Fibroblast of lung (primary cell): ENCODE data around the gene TSHZ1. TPM values are rescaled to one million over a fixed set of nuclear protein-coding genes. Genes with fewer than 3 reads are reported as not detected.

Experiments
- DNase-seq, 2 donors: peaks; one replicate each; pipeline versions ENCODE4 v3.0.0 to v3.0.0-alpha.2; 2010; ENCODE audit warnings: low read depth in 2 of 2
- H2AFZ ChIP-seq: 2 replicates; pipeline ENCODE4 v1.5.1; 2012; ENCODE audit warnings: low read length, control low read depth, inconsistent platforms
- H3K27ac ChIP-seq: 2 replicates; pipeline ENCODE4 v1.5.1; 2011; ENCODE audit warnings: low read length, control low read depth; ENCODE audit not compliant: insufficient read depth
- H3K27me3 ChIP-seq: 2 replicates; pipeline ENCODE4 v1.5.1; 2011; ENCODE audit warnings: mild to moderate bottlenecking, low read length; ENCODE audit not compliant: control insufficient read depth, insufficient read depth
- H3K36me3 ChIP-seq: 2 replicates; pipeline ENCODE4 v1.5.1; 2011; ENCODE audit warnings: low read length; ENCODE audit not compliant: control insufficient read depth, insufficient read depth
- H3K4me1 ChIP-seq: 2 replicates; pipeline ENCODE4 v1.5.1; 2011; ENCODE audit warnings: low read length; ENCODE audit not compliant: control insufficient read depth, insufficient read depth; ENCODE audit errors: extremely low read depth
- H3K4me2 ChIP-seq: 2 replicates; pipeline ENCODE4 v1.5.1; 2011; ENCODE audit warnings: low read length, control low read depth; ENCODE audit not compliant: insufficient read depth; ENCODE audit errors: extremely low read depth
- H3K4me3 ChIP-seq, 4 experiments: fragments of 200-600 bp in 1 of 4; sonication (generic) in 1 of 4; replicated peaks in 1 of 4; 2 replicates each; pipeline ENCODE4 v1.5.1; 2011 to 2016; ENCODE audit warnings: low read length in 4 of 4, low read depth in 3 of 4, mild to moderate bottlenecking in 3 of 4, control low read depth in 2 of 4, inconsistent platforms in 1 of 4, mixed read lengths in 1 of 4; ENCODE audit not compliant: insufficient read depth in 1 of 4; ENCODE audit errors: control extremely low read depth in 1 of 4
- H3K79me2 ChIP-seq: 2 replicates; pipeline ENCODE4 v1.5.1; 2012; ENCODE audit warnings: mild to moderate bottlenecking, low read length, inconsistent platforms; ENCODE audit not compliant: control insufficient read depth, insufficient read depth
- H3K9ac ChIP-seq: 2 replicates; pipeline ENCODE4 v1.5.1; 2011; ENCODE audit warnings: mild to moderate bottlenecking, low read length, control low read depth; ENCODE audit not compliant: insufficient read depth
- H3K9me3 ChIP-seq: 2 replicates; pipeline ENCODE4 v1.5.1; 2012; ENCODE audit warnings: low read depth, low read length; ENCODE audit not compliant: control insufficient read depth, insufficient read depth
- H4K20me1 ChIP-seq: 2 replicates; pipeline ENCODE4 v1.5.1; 2011; ENCODE audit warnings: low read length; ENCODE audit not compliant: control insufficient read depth, insufficient read depth; ENCODE audit errors: extremely low read depth
- EZH2 ChIP-seq: IDR thresholded peaks from 2 replicates; pipeline ENCODE4 v1.5.1; 2012; ENCODE audit warnings: low read length, control low read depth, mild to moderate bottlenecking; ENCODE audit errors: missing control alignments
- polyA plus RNA-seq, 2 donors: library from polyadenylated mRNA; depleted of rRNA in 1 of 2; stranded (reverse) in 1 of 2; unstranded in 1 of 2; fragments of >200 nt; gene quantifications; 2 replicates each; pipeline ENCODE4 v1.2.1, GENCODE V29; 2011 to 2012; ENCODE audit warnings: missing spikeins in 1 of 2
- total RNA-seq: library from RNA; depleted of rRNA; stranded (reverse); fragments of >200 nt; gene quantifications from 2 replicates; pipeline ENCODE4 v1.2.1, GENCODE V29; 2014
- TF ChIP-seq, protein P1 (sequence below), 2 donors: IDR thresholded peaks in 1 of 2; conservative IDR thresholded peaks in 1 of 2; 1 replicate in 1 of 2; 2 replicates in 1 of 2; pipeline ENCODE4 v1.5.1; 2011 to 2012; ENCODE audit warnings: low read length in 2 of 2, control low read depth in 1 of 2, inconsistent platforms in 1 of 2, low read depth in 1 of 2, mild to moderate bottlenecking in 1 of 2

Gene TSHZ1
- total and polyA plus RNA-seq, 2 donors (not counting 1 experiment from before 2014, with no cell fraction given), result 4.3 TPM

DNA sequence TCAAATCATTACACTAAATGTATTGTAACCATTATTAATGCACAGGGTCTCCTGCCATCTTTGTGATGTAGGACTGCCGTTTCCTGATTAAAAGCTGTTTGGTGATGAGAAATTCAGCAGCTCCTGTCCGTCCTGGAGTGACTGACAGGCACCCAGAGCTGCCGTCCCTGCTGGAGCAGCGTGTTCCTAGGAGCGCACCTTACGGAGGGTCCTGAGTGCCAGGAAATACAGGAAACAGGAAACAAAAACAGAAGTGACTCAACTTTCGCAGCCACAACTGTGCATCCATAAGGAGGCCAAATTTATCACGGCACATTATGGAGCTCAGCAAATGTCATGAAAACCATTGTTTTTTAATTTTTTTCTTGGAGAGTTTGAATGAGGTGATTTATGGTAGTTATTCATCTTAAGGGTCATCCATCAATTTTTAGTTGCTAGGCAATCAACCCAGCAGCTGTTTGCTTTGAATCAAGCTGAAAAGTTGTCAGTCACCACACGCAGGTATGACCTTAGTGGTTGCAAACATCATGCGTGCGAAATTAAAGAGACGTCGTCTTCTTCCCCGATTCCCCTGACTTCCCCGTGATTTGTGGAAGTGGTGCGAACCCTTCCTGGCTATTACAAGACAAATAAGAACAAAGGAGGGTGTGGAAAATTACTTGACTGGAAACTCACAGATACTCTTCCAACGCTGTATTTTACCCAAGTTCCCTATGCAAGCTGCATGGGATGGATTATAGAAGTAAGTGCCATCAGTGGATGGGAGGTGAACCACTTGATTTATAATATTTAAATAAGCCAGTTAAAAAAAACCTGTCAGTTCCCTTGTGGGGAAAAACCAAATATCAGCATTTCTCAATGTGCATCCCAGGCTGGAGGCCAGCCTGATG is 19.8 kb downstream of the TSHZ1 start:
- H3K27ac ChIP-seq, result no peak overlapping the region
- no peak overlapping the region for H2AFZ ChIP-seq
- H4K20me1 ChIP-seq, result no peaks in the 10 kb centered on the region
- H3K36me3 ChIP-seq, result no peaks in the 10 kb centered on the region
- no peaks in the 10 kb centered on the region for H3K79me2 ChIP-seq
- no peak overlapping the region for H3K4me3 ChIP-seq
- no peak overlapping the region for H3K4me2 ChIP-seq
- TF ChIP-seq, protein P1, sequence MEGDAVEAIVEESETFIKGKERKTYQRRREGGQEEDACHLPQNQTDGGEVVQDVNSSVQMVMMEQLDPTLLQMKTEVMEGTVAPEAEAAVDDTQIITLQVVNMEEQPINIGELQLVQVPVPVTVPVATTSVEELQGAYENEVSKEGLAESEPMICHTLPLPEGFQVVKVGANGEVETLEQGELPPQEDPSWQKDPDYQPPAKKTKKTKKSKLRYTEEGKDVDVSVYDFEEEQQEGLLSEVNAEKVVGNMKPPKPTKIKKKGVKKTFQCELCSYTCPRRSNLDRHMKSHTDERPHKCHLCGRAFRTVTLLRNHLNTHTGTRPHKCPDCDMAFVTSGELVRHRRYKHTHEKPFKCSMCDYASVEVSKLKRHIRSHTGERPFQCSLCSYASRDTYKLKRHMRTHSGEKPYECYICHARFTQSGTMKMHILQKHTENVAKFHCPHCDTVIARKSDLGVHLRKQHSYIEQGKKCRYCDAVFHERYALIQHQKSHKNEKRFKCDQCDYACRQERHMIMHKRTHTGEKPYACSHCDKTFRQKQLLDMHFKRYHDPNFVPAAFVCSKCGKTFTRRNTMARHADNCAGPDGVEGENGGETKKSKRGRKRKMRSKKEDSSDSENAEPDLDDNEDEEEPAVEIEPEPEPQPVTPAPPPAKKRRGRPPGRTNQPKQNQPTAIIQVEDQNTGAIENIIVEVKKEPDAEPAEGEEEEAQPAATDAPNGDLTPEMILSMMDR (conservative IDR thresholded peaks at IDR 0.05 in 1 of 2, IDR thresholded peaks at IDR 0.05 in 1 of 2; ENCODE audit: low read depth in 1 of 2, low read length in 2 of 2), result no peak
- TF ChIP-seq EZH2, result no peak
- H3K4me1 ChIP-seq, result peaks cover 8% of the 10 kb centered on the region
- no peak overlapping the region for H3K9ac ChIP-seq
- no peaks in the 10 kb centered on the region for H3K9me3 ChIP-seq
- peak in 1 of 2 donors; percentile 77 for DNase-seq
- no peaks in the 10 kb centered on the region for H3K27me3 ChIP-seq

DNA sequence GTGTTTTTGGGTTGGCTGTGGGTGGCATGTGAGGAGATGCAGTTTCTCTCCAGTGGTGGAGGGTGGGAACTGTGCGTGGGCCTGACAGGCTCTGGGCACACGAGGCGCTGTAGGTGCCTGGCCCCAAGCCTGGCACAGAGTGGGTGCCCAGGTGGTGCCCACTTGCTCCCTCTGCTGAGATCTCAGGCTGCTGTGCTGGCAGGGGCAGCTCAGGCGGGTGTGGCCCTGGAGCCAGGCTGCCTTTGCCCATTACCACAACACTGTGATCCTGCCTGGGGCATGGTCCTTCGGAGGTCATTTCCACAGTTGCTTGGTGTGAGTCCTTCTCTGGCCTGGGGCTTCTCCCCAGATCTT is 20.4 kb downstream of the TSHZ1 start:
- H3K4me1 ChIP-seq, result peaks cover 7% of the 10 kb centered on the region
- H3K27me3 ChIP-seq, result no peaks in the 10 kb centered on the region
- H3K9ac ChIP-seq, result no peak overlapping the region
- no peak overlapping the region for H3K4me3 ChIP-seq
- H3K9me3 ChIP-seq, result no peaks in the 10 kb centered on the region
- H2AFZ ChIP-seq, result no peak overlapping the region
- no peak overlapping the region for H3K4me2 ChIP-seq
- no peaks in the 10 kb centered on the region for H3K79me2 ChIP-seq
- no peak overlapping the region for H3K27ac ChIP-seq
- H4K20me1 ChIP-seq, result no peaks in the 10 kb centered on the region
- no peak for DNase-seq
- no peak for TF ChIP-seq EZH2
- TF ChIP-seq, protein P1 (conservative IDR thresholded peaks at IDR 0.05 in 1 of 2, IDR thresholded peaks at IDR 0.05 in 1 of 2; ENCODE audit: low read depth in 1 of 2, low read length in 2 of 2), result no peak
- H3K36me3 ChIP-seq, result no peaks in the 10 kb centered on the region

DNA sequence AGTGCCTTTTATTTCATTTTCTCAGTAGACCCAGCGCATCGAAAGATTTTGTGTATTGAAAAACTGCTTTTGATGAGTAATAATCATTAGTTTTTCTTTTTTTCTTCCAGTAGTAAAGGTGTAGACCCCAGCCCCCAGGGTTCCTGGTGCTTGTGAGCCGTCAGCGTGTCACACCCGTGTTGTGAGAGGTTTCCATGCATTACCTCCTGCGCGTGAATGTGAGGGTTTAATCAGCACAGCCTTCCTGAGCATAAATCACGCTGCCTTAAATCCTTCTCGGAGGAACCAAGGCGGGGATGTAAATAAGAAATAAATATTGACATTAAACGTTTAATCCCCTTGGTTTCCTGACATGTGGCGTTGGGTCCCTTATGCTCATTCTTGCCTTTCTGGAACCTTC is 24.3 kb downstream of the TSHZ1 start:
- Histone ChIP-seq H3K9me3 (no peaks in the 10 kb centered on the region), H3K36me3 (no peaks in the 10 kb centered on the region), H3K4me2 (no peak overlapping the region), H3K27ac (no peak overlapping the region), H3K9ac (no peak overlapping the region), H3K4me3 (no peak overlapping the region), H3K79me2 (no peaks in the 10 kb centered on the region), H4K20me1 (no peaks in the 10 kb centered on the region), H3K4me1 (no peaks in the 10 kb centered on the region), H2AFZ (no peak overlapping the region), H3K27me3 (no peaks in the 10 kb centered on the region)
- TF ChIP-seq, protein P1 (conservative IDR thresholded peaks at IDR 0.05 in 1 of 2, IDR thresholded peaks at IDR 0.05 in 1 of 2; ENCODE audit: low read depth in 1 of 2, low read length in 2 of 2), result no peak
- TF ChIP-seq EZH2, result no peak
- DNase-seq, result no peak
